Subcutaneous adipose tissue (tissue), 4 donors: ENCODE results near the gene ASB17. TPM values are rescaled to one million over a fixed set of nuclear protein-coding genes. Genes with fewer than 3 reads are reported as not detected.

Experiments
- total RNA-seq, 4 donors: library from RNA; depleted of rRNA; stranded (reverse); fragments of >200 nt; gene quantifications; one replicate each; pipeline ENCODE4 v1.1.0, GENCODE V29; 2016
- TF ChIP-seq, protein P1 (sequence below): fragments of 450-650 bp; IDR thresholded peaks from one replicate; pipeline ENCODE4 v1.5.1; 2016; ENCODE audit warnings: low read depth, mild to moderate bottlenecking, control low read depth, antibody characterized with exemption, moderate library complexity

The ASB17 gene
- total RNA-seq, 4 donors from 2014 or later, result not detected

DNA sequence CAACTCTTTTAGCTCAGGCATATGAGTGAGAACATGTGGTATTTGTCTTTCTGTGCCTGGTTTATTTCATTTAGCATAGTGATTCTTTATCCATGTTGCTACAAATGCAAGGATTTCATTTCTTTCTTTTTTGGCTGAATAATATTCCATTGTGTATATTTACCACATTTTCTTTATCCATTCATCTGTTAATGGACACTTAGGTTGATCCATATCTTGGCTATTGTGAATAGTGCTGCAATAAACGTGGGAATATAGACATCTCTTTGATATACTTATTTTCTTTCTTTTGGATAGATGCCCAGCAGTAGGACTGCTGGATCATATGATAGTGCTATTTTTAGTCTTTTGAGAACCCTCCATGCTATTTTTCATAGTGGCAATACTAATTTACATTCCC is 30.8 kb downstream of the ASB17 start:
- TF ChIP-seq, protein P1, sequence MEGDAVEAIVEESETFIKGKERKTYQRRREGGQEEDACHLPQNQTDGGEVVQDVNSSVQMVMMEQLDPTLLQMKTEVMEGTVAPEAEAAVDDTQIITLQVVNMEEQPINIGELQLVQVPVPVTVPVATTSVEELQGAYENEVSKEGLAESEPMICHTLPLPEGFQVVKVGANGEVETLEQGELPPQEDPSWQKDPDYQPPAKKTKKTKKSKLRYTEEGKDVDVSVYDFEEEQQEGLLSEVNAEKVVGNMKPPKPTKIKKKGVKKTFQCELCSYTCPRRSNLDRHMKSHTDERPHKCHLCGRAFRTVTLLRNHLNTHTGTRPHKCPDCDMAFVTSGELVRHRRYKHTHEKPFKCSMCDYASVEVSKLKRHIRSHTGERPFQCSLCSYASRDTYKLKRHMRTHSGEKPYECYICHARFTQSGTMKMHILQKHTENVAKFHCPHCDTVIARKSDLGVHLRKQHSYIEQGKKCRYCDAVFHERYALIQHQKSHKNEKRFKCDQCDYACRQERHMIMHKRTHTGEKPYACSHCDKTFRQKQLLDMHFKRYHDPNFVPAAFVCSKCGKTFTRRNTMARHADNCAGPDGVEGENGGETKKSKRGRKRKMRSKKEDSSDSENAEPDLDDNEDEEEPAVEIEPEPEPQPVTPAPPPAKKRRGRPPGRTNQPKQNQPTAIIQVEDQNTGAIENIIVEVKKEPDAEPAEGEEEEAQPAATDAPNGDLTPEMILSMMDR, result no peak

DNA sequence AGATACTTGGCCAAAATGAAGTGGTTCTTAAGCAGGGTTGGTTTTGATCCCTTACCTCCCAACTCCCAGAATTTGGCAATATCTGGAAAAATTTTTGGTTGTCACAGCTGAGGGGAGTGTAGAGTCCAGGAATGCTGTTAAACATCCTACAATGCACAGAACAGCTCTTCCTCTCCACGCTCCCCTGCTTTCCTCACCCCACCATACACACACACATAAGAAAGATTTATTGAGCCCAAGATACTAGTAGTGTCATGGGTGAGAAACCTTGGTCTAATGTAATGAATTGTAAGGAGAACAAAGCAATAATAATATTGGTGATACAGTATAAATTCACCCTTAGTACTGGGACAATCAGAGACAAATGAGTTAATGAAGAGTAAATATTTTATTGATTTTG is 47.8 kb downstream of the ASB17 start:
- TF ChIP-seq, protein P1, result no peak

DNA sequence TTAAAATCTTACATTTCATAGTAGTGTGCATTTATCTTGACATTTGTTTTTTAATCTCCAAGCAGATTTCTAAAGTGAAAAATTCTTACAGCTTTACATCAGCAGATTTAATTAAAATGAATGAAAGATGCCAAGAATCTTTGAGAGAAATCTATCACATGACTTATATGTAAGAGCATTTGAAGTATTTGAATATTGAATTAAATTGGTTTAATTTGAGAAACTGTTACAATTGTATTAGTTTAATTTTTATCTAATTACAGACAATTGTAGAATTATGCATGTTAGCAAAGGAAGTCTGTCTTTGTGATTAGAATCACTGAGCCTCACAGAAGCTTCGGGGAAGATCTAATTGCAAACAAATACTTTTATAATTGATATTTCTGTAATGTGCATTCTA is 52.2 kb downstream of the ASB17 start:
- TF ChIP-seq, protein P1, result no peak

DNA sequence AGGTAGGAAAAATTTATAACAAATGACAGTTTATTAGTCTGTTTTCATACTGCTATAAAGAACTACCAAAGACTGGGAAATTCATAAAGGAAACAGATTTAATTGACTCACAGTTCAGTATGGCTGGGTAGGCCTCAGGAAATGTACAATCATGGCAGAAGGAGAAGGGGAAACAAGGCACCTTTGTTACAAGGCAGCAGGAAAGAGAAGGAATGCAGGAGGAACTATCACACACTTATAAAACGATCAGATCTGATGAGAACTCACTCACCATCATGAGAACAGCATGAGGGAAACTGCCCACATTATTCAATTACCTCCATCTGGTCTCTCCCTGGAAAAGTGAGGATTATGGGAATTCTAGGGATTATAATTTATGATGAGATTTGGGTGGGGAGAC is 61.3 kb downstream of the ASB17 start:
- TF ChIP-seq, protein P1, result no peak

Other genes starting within 250 kb of the ASB17 start
- gene ACADM, start 207.7 kb downstream of the ASB17 start, total RNA-seq, result 10 to 100 TPM; 52.2 to 72.9 (median 60.0) TPM
- 10 to 100 TPM; 58.2 to 71.7 (median 61.4) TPM for gene RABGGTB, start 146.1 kb downstream of the ASB17 start, total RNA-seq
- under 1 TPM; 0.16 to 0.34 (median 0.20) TPM for gene MSH4, start 135.5 kb downstream of the ASB17 start, total RNA-seq
- gene ST6GALNAC3, start 142.3 kb upstream of the ASB17 start, total RNA-seq, result 10 to 100 TPM in 2 of 4 donors, 1 to 10 TPM in 2; 5.9 to 29.8 (median 11.7) TPM